Stimulated activated CD4-positive, alpha-beta T cell treated with anti-CD3 and anti-CD28 coated beads, TNF-alpha, amount 100 ng/mL, for 24 hours (primary cell): ENCODE data around the gene BOLA1.
"Not testable (repeated sequence)": the region's sequence is repeated elsewhere in the genome, so short reads cannot be mapped to it uniquely, and the experiment has no call there.

Experiments used
- DNase-seq, 3 experiments: peaks; one replicate each; pipeline ENCODE4 v3.0.0-alpha.2; 2020; ENCODE audit warnings: low read depth in 3 of 3

Gene BOLA1

GRCh38 chr1:149931212-149931790 lies 31.9 kb downstream of the BOLA1 start:
- no peak for DNase-seq

GRCh38 chr1:149932474-149932873 lies 33.1 kb downstream of the BOLA1 start:
- DNase-seq = no peak

- no peak for DNase-seq
These were observed 33.8 kb downstream of the BOLA1 start for GRCh38 chr1:149933208-149933607.

DNA sequence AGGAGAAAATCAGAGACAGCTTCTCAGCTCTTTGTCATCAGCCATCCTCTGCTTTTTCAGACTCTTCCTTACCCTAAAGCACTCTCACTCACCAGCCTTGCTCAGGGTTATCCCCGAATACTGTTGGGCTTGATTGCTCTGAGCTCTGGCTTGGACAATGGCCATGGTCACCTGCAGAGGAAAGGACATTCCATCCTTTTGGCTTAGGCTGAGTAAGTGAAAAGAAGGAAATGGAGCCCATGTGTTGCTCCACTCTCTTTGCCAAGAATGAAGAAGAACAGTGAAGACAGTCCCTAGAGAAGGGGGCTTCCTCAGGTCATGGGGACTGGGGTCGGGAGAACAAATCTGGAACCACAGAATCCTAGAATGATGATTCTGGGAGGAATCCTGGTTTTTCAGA lies 35.0 kb downstream of the BOLA1 start:
- DNase-seq = no peak

DNA sequence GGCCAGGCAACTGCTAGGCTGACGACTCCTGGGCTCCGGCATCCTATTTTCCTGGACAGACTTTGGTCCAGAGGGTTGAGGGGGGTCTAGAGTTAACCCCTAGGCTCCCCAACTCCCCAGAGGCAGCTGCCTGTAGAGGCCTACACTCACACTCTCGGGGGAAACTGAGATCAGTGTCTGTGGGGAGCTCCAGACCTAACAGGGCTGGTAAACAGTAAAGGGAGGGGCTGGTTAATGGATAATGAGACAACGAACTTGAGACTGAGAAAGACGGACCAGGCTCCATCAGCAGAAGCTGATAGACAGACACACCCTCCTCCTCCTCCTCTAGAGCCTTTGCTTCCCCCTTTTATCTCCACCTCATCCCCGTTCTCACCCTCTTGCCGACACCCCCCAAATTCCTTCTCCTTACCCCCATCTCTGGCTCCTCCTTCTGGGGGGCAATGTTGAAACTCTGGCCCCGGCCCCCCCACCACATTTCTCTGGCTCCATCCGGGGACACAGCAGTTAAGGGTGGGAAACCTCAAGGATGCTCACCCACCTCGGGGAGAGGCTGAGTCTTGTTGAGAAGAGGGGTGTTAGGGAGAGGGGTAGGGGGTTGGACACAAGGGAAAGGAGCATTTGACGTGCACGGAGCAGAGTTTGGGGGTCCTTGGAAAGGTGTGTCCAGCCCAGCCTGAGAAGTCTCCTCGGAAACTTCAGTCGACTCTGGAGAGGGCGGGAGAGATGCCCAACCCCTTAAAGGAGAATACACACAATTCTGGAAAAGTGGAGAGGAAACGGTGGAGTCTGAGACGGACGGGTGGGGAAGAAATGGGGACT lies 37.0 kb downstream of the BOLA1 start, which contains the start of gene MTMR11:
Gene MTMR11, minus strand, starts transcription at position 710 of the 822 bp plus-strand sequence. Its CDS starts 232 bp downstream, at position 478.
- no peak for DNase-seq

- DNase-seq = no peak
These were observed 37.8 kb downstream of the BOLA1 start for GRCh38 chr1:149936992-149937705.

DNA sequence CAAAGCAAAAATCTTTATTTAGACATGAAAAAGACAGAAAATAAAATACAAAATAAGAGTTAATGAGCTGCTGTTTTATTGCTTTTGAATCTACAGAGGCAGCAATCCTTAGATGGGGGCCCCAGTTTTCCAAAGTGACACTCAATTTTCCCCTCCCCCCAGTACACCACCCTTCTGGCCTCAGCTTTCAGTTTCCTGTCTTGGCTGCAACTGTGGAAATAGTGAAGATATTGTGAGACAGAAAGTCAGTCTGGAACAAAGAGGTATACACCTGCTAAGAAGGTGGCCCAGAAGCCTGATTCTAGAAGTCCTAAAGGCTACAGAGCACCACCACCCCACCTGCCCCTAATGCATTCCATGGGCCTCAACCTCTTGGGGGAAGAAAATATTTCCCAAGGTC lies 38.4 kb downstream of the BOLA1 start:
- no peak for DNase-seq

GRCh38 chr1:149938668-149939003 lies 39.3 kb downstream of the BOLA1 start:
- not testable (repeated sequence) for DNase-seq

- DNase-seq = no peak
These were observed 41.1 kb downstream of the BOLA1 start for GRCh38 chr1:149940427-149940826.

DNA sequence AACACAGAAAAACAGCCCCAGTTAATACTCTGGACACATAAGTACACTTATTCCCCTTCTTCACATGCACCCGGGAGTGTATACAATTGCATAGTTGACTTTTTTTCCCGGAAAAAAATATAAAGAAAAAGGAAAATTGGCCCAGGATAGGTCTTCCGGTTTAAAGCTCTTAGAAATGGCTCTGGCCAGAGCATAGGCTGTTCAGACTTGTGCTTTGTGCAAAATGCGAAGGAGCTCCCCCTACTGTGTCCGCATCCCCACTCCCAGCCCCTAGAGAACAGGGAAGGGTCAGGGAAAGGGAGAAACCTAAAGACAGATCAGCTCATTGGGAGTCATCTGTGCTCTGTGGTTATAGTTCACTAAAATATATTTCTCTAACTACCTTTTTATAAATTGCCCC lies 42.8 kb downstream of the BOLA1 start:
- no peak for DNase-seq

DNA sequence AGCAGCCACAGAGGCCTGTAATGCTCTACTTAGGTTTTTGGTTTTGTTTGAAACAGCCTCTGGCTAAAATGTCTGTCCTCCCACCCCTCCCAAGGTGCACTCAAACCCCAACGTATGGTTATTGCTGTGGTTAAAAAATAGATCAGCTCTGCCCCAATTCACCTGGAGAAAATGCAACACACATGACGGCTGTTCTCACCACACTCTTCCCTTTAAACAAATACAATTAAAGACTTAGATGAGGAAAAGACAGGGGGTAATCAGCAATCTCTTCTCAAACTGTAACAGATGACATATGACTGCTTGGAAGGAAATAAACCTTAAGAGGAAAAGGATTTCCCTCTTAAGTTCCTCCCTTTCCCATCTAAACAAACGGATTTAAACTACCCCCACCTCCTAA lies 43.5 kb downstream of the BOLA1 start:
- no peak for DNase-seq

GRCh38 chr1:149945206-149945605 lies 45.8 kb downstream of the BOLA1 start:
- no peak for DNase-seq

GRCh38 chr1:149949911-149950310 lies 50.5 kb downstream of the BOLA1 start:
- no peak for DNase-seq
